Transverse colon (tissue), 4 donors: ENCODE results near the gene ELN. TPM values are rescaled to one million over a fixed set of nuclear protein-coding genes. Genes with fewer than 3 reads are reported as not detected.

Experiments
- DNase-seq: peaks from one replicate; pipeline ENCODE4 v3.0.0-alpha.2; 2019
- H3K27ac ChIP-seq, 4 donors: fragments of 200-600 bp; sonication (generic); 2 replicates each; pipeline ENCODE4 v1.5.1; 2016 to 2018; ENCODE audit warnings: inconsistent platforms in 4 of 4
- H3K27me3 ChIP-seq: fragments of 200-600 bp; sonication (generic); 2 replicates; pipeline ENCODE4 v1.5.1; 2017; ENCODE audit warnings: inconsistent platforms
- H3K36me3 ChIP-seq, 4 donors: fragments of 200-600 bp; sonication (generic); 2 replicates each; pipeline ENCODE4 v1.5.1; 2017 to 2019; ENCODE audit warnings: inconsistent platforms in 4 of 4
- H3K4me1 ChIP-seq, 4 donors: fragments of 200-600 bp; sonication (generic); 2 replicates each; pipeline ENCODE4 v1.5.1; 2017 to 2020; ENCODE audit warnings: inconsistent platforms in 4 of 4
- H3K4me3 ChIP-seq, 4 donors: fragments of 200-600 bp; sonication (generic); 1 replicate in 1 of 4; 2 replicates in 3 of 4; pipeline versions ENCODE4 v1.5.1 to v1.6.1; 2017 to 2019; ENCODE audit warnings: inconsistent platforms in 4 of 4
- H3K9me3 ChIP-seq, 2 donors: fragments of 200-600 bp; sonication (generic); 2 replicates each; pipeline ENCODE4 v1.5.1; 2017 to 2019; ENCODE audit warnings: inconsistent platforms in 2 of 2
- CTCF ChIP-seq, 5 experiments: fragments of 200-600 bp in 3 of 5; fragments of 450-650 bp in 2 of 5; sonication (generic) in 3 of 5; IDR thresholded peaks; 1 replicate in 2 of 5; 2 replicates in 3 of 5; pipeline ENCODE4 v1.5.1; 2016 to 2017; ENCODE audit warnings: antibody characterized with exemption in 5 of 5, inconsistent platforms in 3 of 5, mild to moderate bottlenecking in 2 of 5, moderate library complexity in 1 of 5
- EP300 ChIP-seq: sonication (generic); formaldehyde crosslinking; IDR thresholded peaks from one replicate; pipeline ENCODE4 v1.6.1; 2017; ENCODE audit warnings: antibody characterized with exemption, low read depth
- POLR2A ChIP-seq: fragments of 450-650 bp; IDR thresholded peaks from one replicate; pipeline ENCODE4 v1.6.1; 2016; ENCODE audit warnings: antibody characterized with exemption, mild to moderate bottlenecking, moderate library complexity
- POLR2AphosphoS5 ChIP-seq, 3 donors: sonication (generic); formaldehyde crosslinking; IDR thresholded peaks; one replicate each; pipeline ENCODE4 v1.6.1; 2016; ENCODE audit warnings: antibody characterized with exemption in 3 of 3
- whole genome bisulfite sequencing, 2 donors: methylation state at CpG; one replicate each; pipeline ENCODE4 v1.1.5; 2018; ENCODE audit warnings: low coverage in 1 of 2; 5-methylcytosine and 5-hydroxymethylcytosine counted together
- in situ Hi-C, 4 donors: fragments of 200-750 bp; cut with MboI; loops; one replicate each; pipeline versions ENCODE4 v1.15.0 to v1.15.1; 2017; ENCODE audit warnings: low sequenced_read_pairs in 3 of 4, low pct_ligation_motif_present in 1 of 4, low pct_unique_long_range_greater_than_20kb in 1 of 4
- intact Hi-C: fragments of 100-400 bp; cut with DNase I; formaldehyde crosslinking; loops from one replicate; pipeline ENCODE4 v1.15.1; 2023; ENCODE audit warnings: low total_unique reads
- total RNA-seq, 4 donors: library from RNA; depleted of rRNA; stranded (reverse); fragments of >200 nt; gene quantifications; one replicate each; pipeline ENCODE4 v1.1.0, GENCODE V29; 2016

Gene ELN
- total RNA-seq, 4 donors from 2014 or later: 8.4 to 147 (median 25.8) TPM

DNA sequence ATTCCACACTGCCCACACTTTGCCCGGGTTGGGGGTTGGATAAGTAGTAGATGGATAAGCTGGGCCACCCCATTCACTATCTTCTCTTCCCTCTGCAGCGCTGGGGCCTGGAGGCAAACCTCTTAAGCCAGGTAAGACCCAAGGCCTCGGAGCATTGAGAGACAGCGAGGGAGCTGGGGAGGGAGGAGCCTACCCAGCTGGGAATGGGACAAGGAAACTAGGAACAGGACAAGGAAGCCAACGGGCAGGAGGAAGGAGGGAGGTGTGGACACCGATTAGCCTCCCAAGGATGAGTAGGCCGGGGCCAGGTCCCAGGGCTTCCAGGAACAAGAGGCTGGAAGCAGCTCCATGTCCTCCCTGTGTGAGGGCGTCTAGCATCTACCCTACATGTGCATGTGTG is 9.6 kb downstream of the ELN start:
- in situ Hi-C loops (no loop called here), intact Hi-C loops (no loop called here)
- H3K36me3 ChIP-seq: no peaks in the 10 kb centered on the region
- H3K27me3 ChIP-seq: no peaks in the 10 kb centered on the region
- peaks cover 10 to 27% (median 15%) of the 10 kb centered on the region in 4 donors for H3K4me1 ChIP-seq
- TF ChIP-seq POLR2AphosphoS5 (IDR thresholded peaks at IDR 0.05): no peak
- no peak for TF ChIP-seq EP300
- no peak for TF ChIP-seq CTCF (IDR thresholded peaks at IDR 0.05)
- TF ChIP-seq POLR2A: no peak
- H3K4me3 ChIP-seq: no peak overlapping the region
- peak overlapping the region; percentile 11 to 64 (median 34) for H3K27ac ChIP-seq
- WGBS, 2 donors: 47 to 74% methylated on average over 3 to 8 of the region's 8 CpGs
- H3K9me3 ChIP-seq: no peaks in the 10 kb centered on the region
- no peak for DNase-seq

DNA sequence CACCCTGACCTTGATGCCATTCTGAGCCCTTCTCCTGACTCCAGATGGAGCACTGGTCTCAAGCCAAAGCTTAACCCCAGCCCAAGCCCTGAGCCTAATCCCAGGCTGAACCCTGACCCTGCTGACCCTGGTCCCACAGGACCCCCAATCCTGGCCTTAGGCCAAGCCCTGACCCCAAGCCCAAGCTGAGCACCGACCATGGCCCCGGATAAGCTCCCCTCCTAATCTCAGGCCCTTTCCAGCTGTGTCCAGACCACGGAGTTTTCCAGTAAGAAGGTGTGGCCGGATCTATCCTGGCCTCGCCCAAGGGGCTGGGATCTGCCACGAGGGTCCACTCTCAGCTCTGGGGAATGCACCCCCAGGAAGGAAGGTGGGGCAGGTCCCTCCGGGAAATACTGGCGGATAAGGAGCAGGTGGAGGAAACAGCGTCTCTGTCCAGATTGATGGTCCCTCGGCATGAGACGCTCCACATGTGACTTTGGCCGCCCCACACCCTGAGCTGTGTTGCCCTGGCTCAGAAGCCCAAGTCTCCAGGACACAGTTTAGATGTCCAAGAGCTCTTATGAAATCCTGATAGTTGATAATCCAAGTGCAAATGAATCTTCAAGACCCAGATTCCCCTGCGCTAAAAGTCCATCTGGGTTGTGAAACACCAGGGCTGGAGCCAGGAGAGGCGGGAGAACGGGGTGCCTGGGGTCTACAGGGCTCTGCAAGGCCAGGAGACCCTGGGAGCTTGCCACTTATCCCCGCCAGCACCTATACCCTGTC is 10.4 kb downstream of the ELN start:
- H3K27ac ChIP-seq: peak overlapping the region; percentile 11 to 64 (median 34)
- TF ChIP-seq POLR2A (no peak), POLR2AphosphoS5 (IDR thresholded peaks at IDR 0.05) (no peak), EP300 (no peak), CTCF (IDR thresholded peaks at IDR 0.05) (no peak)
- WGBS, 2 donors: 71% methylated on average over 14 of the region's 16 CpGs; no CpG with 5 or more reads in 1 of the 2 donors

GRCh38 chr7:74039337-74039736 is 11.4 kb downstream of the ELN start:
- Histone ChIP-seq H3K27me3 (no peaks in the 10 kb centered on the region), H3K36me3 (no peaks in the 10 kb centered on the region), H3K9me3 (no peaks in the 10 kb centered on the region), H3K4me1 (peaks cover 12 to 25% (median 14%) of the 10 kb centered on the region in 4 donors), H3K27ac (peak overlapping the region in 1 of 4 donors; percentile 23), H3K4me3 (no peak overlapping the region)
- in situ Hi-C loops (no loop called here), intact Hi-C loops (no loop called here)
- DNase-seq: no peak
- no peak for TF ChIP-seq CTCF (IDR thresholded peaks at IDR 0.05)
- TF ChIP-seq EP300: no peak
- no peak for TF ChIP-seq POLR2A
- TF ChIP-seq POLR2AphosphoS5 (IDR thresholded peaks at IDR 0.05): no peak
- WGBS, 2 donors: 75% methylated on average over 11 of the region's 11 CpGs; no CpG with 5 or more reads in 1 of the 2 donors

More for the DNA sequence above, 10.4 kb downstream of the ELN start:
- Histone ChIP-seq H3K36me3 (no peaks in the 10 kb centered on the region), H3K27me3 (no peaks in the 10 kb centered on the region), H3K4me3 (no peak overlapping the region), H3K9me3 (no peaks in the 10 kb centered on the region), H3K4me1 (peaks cover 11 to 27% (median 19%) of the 10 kb centered on the region in 4 donors)
- in situ Hi-C loops: no loop called here
- intact Hi-C loops: no loop called here
- DNase-seq: no peak

DNA sequence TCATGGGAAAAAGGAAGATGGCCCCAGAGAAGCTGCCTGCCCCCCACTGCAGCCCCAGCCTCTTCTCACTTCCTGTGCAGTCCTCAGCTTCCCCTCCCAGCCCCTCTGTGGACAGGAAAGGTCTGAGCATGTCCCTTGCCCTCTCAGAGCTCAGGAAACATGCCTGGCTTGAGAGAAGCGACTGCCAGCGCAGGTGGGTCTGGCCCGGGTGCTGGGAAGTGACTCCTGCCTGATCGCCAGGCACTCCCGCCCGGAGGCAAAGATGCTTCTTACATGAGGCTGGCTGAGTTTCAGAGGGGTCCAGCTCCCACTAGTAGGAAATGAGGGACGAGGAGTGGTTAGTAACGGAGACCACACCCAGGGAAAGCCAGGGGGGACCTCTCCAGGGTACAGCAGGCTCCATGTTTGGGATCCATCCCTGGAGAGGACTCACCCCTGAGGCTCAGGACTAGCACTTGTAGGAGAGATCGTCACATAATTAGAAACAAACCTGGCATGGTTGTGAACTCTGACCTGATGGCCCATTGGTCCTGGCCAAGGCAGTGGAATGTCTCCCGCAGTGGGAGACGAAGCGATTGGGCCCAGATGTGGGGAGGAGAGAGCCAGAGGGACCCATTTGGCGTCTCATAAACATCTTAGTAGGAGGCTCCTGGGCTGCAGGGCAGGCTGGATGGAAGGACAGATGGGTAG is 12.3 kb downstream of the ELN start:
- in situ Hi-C loops (no loop called here), intact Hi-C loops (no loop called here)
- TF ChIP-seq POLR2AphosphoS5 (IDR thresholded peaks at IDR 0.05) (no peak), CTCF (IDR thresholded peaks at IDR 0.05) (no peak), EP300 (no peak), POLR2A (no peak)
- Histone ChIP-seq H3K4me1 (peaks cover 12 to 25% (median 13%) of the 10 kb centered on the region in 4 donors), H3K4me3 (no peak overlapping the region), H3K27me3 (no peaks in the 10 kb centered on the region), H3K9me3 (no peaks in the 10 kb centered on the region), H3K36me3 (no peaks in the 10 kb centered on the region), H3K27ac (no peak overlapping the region)
- DNase-seq: no peak
- WGBS, 2 donors: 81 to 88% methylated on average over 4 to 13 of the region's 13 CpGs
